GM19397 (cell line): ENCODE results near the gene KCNF1.

ENCODE experiments used
- ATAC-seq: cut with Tn5 transposase; IDR thresholded peaks from one replicate; pipeline ENCODE4 v1.9.1; 2021; ENCODE audit warnings: mild to moderate bottlenecking, moderate library complexity; ENCODE audit not compliant: unreplicated experiment

The KCNF1 gene, protein sequence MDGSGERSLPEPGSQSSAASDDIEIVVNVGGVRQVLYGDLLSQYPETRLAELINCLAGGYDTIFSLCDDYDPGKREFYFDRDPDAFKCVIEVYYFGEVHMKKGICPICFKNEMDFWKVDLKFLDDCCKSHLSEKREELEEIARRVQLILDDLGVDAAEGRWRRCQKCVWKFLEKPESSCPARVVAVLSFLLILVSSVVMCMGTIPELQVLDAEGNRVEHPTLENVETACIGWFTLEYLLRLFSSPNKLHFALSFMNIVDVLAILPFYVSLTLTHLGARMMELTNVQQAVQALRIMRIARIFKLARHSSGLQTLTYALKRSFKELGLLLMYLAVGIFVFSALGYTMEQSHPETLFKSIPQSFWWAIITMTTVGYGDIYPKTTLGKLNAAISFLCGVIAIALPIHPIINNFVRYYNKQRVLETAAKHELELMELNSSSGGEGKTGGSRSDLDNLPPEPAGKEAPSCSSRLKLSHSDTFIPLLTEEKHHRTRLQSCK

DNA sequence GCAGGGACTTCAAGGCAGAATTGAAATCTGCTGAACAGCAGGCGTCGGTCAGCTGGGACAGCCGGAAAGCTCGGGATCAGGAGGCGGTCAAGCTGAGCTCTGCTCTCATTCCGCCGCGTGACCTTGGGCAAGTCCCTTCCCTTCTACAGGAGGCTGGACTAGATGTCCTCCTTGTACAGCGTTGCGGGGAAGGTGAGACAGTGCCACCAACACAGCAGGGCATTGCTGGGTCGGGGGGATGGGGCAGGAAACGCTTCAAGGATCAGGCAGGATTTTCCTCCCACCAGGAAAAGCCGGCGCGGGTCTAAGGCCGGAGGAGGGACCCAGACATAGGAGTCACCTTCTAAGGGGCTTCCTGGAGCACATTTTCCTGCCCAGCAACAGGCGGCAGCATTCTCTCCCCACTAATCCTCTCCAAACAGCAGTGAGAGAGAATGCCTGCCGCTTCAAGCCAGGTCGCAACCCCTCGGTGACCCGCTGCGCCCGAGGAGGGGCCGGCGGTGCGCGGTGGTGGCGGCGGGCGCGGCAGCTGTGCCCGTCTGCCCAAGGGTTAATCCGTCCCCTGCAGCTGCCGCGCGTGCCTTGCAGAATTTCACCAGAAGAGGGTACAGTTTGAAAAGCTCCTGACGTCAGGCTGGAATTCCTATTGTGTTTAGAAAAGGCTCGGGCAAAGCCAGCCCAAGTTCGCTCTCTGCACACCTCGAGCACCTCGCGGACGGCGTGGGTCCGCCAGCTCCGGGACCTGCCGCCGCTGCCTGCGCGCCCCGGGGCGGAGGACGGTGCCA lies at the start of gene KCNF1:
Gene KCNF1, plus strand, starts transcription at position 644 of the 785 bp plus-strand sequence. CDS start 493 bp downstream, outside the sequence.
- ATAC-seq: no peak

DNA sequence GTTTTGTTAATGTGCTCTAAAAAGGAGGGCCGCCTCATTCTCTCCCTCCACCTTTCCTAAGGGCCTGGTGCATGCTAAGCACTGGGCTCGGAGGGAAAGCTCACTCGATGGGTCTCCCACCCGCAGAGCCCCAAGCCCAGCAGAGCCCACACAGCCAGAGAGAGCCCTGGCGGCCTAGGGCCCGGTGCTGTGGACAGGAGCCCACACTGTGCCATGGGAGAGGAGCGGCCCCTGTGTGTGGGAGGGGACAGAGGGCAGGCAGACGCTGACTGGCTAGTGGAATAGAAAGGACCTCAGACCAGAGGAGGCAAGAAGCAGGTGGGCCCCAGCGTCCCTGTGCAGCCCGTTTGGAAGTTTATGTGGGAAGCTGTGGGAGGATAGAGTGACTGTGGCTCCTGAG lies 49.4 kb upstream of the KCNF1 start:
- no peak for ATAC-seq

- no peak for ATAC-seq
Measured at GRCh38 chr2:10863047-10863446, 48.7 kb upstream of the KCNF1 start.

DNA sequence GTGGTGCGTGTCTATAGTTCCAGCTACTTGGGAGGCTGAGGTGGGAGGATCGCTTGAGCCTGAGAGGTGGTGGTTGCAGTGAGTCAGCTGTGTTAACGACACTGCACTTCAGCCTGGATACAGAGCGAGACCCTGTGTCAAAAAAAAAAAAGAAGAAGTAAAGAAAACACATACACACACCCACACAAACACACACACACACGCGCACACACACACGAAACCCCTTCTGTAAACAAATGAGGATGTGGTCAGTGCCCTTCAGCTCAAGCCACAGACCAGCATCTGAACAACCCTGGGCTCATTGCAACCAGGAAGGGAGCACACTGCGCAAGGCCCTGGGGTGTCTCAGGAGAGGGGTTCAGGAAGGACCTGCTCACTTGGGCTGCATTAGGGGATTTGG lies 47.9 kb upstream of the KCNF1 start:
- peak; percentile 60 for ATAC-seq

GRCh38 chr2:10864251-10864650 lies 47.5 kb upstream of the KCNF1 start:
- no peak for ATAC-seq

- peak; percentile 93 for ATAC-seq
Measured at GRCh38 chr2:10864861-10865636, 46.7 kb upstream of the KCNF1 start.

GRCh38 chr2:10865841-10866240 lies 45.9 kb upstream of the KCNF1 start:
- ATAC-seq: no peak

GRCh38 chr2:10867692-10868420 lies 43.9 kb upstream of the KCNF1 start:
- no peak for ATAC-seq

DNA sequence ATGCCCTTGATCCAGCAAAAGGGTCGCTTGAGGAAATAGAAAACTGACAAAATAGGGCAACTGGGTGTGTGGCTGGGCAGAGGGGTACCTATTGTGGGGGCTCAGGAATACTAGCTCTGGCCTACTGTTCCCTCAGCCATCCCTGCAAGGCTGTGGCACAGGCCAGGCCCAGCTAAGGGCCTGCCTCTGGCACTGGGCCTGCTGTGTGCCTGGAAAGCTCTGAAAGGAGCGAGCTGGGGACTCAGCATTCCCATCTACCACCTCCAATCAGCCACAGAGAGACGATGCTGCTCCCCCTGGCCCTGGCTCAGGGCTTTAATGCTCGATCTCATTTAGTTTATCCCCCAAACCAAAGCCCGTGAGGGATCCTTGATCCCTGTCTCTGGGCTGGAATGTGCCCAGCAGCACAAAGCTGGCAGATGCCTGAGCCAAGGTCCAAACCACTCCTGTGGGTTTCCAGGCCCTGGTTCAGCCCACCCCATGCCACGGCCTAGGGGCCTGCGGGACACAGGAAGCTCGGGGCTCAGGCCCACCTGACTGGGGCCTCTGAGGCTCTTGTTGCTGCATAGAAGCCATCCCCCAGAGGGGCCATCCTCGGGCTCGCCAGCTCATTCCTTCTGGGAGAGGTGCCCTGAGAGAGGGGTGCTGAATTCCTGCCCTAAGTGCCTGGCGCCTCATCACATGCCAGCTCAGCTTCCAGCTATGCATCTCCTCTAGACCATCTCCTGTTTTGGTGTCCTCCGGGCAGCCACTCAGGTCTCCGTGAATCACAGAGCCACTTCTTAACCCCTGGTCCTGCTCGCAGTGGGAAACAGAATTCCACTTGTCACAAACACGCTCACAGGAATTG lies 43.0 kb upstream of the KCNF1 start:
- no peak for ATAC-seq

DNA sequence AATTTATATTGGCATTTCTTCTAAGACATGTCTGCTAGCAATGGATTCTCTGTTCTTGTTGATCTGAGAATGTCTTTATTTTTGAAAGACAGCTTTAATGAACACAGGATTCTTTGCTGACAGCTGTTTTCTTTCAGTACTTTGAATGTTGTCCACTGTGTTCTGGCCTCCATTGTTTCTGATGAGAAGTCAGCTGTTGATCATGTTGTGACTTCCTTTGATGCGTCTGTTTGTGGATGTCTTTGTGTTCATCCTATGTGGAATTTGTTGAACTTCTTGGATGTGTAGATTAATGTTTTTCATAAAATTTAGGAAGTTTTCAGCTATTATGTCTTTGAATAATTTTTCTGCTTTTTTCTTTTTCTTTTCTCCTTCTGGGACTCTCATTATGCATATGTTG lies 39.8 kb upstream of the KCNF1 start:
- no peak for ATAC-seq

DNA sequence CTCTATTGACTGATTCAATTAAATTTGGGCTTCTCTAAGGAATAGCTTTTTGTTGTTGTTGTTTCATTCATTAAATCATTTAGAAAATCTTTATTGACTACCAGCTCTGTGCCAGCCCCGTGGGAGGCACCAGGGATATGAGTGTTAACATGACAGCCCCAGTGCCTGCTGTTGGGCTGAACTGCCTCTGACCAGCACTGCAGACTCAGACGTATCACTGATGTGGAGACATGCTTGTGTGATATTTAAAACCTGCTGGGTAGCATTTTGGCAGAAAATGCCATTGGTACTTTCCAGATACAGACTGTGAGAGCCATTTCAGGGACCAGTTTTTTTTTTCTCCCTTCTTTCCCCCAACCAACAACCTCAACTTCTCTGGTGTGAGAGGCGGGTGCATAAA lies 38.6 kb upstream of the KCNF1 start:
- no peak for ATAC-seq

- ATAC-seq: no peak
Measured at GRCh38 chr2:10873790-10874437, 37.8 kb upstream of the KCNF1 start.

DNA sequence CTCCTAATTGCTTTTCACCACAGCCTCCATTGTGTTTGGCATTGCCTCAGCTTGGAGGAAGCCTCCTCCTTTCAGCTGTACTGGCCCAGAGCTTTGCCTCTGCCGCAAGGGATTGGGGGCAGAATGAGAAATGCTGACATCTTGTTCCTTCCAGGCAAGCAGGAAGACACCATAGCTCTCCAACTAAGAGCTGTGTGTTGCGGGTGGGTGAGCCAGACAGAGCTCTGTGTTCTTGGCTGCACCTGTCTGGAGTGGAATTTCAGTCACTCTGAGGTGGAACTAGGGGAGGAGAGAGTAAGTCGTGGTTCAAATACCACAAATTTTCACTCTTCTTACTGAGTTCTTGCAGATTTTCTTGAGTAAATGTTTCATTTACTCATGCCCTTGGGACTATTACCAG lies 36.6 kb upstream of the KCNF1 start:
- ATAC-seq: no peak

GRCh38 chr2:10876394-10876793 lies 35.3 kb upstream of the KCNF1 start:
- no peak for ATAC-seq

GRCh38 chr2:10876963-10877362 lies 34.8 kb upstream of the KCNF1 start:
- no peak for ATAC-seq

GRCh38 chr2:10877651-10878111 lies 34.1 kb upstream of the KCNF1 start:
- no peak for ATAC-seq

GRCh38 chr2:10878268-10878915 lies 33.3 kb upstream of the KCNF1 start:
- ATAC-seq: no peak

DNA sequence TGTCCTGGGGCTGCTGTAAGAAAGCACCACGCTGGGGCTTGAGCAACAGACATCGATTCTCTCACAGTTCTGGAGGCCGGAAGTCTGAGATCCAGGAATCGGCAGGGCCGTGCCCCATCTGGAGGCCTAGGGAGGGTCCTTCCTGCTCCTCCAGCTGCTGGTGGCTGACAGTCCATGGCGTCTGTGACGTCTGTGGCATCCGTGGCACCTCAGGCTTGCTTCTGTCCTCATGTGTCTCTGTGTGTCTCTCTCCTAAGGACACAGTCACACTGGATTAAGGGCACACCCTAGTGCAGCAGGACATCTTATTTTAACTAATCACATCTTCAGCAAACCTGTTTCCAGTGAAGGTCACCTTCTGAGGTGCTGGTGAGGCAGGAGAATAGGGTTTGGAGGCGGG lies 32.6 kb upstream of the KCNF1 start:
- ATAC-seq: no peak
